Astrocyte (in vitro differentiated cells and primary cell): ENCODE results near the gene UVRAG.

Source experiments
- EZH2 ChIP-seq: IDR thresholded peaks from 2 replicates; pipeline ENCODE4 v1.6.1; 2012; ENCODE audit warnings: mild to moderate bottlenecking, low read length, inconsistent platforms; ENCODE audit not compliant: insufficient read depth
- TF ChIP-seq, protein P1 (sequence below): IDR thresholded peaks from 2 replicates; pipeline ENCODE4 v1.5.1; 2011; ENCODE audit warnings: low read depth, mild to moderate bottlenecking, inconsistent platforms, low read length, moderate library complexity; ENCODE audit not compliant: insufficient read depth

DNA sequence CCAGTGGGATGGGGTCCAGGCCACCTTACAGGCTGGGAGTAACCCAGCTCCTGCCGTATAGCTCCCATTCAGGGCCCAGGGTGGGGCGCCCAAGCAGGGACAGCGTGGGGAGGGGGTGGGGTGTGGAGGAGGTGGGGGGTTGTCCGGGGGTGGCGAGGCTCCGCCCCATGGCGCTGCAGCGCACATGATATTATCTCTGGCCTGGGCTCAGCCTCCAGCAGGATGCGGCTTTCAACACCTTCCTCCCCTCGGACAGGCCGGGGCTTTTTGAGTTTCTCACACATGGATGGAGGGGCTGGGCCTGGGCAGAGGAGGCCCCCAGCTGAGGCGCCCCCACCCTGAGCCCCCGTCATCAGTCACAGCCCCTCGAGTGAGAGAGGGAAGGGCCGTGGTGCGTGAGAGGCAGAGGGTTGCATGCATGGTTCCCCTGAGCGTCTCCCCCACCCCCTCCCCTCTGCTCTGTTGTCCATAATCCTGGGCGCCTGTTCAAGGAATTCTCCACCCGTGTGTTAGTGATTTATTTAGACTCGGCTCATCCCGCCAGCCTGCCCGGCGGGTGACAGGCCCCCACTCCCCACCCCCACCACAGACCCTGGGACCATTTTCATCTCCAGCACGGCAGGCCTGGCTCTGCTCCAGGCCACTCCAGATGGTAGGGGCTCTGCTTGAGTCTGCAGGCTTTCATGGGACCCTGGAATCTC, 346.4 kb downstream of the UVRAG start:
- TF ChIP-seq, protein P1, sequence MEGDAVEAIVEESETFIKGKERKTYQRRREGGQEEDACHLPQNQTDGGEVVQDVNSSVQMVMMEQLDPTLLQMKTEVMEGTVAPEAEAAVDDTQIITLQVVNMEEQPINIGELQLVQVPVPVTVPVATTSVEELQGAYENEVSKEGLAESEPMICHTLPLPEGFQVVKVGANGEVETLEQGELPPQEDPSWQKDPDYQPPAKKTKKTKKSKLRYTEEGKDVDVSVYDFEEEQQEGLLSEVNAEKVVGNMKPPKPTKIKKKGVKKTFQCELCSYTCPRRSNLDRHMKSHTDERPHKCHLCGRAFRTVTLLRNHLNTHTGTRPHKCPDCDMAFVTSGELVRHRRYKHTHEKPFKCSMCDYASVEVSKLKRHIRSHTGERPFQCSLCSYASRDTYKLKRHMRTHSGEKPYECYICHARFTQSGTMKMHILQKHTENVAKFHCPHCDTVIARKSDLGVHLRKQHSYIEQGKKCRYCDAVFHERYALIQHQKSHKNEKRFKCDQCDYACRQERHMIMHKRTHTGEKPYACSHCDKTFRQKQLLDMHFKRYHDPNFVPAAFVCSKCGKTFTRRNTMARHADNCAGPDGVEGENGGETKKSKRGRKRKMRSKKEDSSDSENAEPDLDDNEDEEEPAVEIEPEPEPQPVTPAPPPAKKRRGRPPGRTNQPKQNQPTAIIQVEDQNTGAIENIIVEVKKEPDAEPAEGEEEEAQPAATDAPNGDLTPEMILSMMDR = no peak
- TF ChIP-seq EZH2 = no peak
